HepG2 (cell line): ENCODE data around the gene PODN. TPM values are rescaled to one million over a fixed set of nuclear protein-coding genes. Genes with fewer than 3 reads are reported as not detected.

Experiments used
- ATAC-seq: fragments of 200-7000 bp; cut with Tn5 transposase; 3 replicates; pipeline ENCODE4 v1.9.1; 2020; ENCODE audit warnings: mild to moderate bottlenecking, moderate library complexity
- BruUV-seq: library from RNA; stranded (reverse); fragments of 400-500 nt; replicated peaks from 2 replicates; lab custom pipeline; 2021; lab: Mats Ljungman, UMichigan
- CTCF ChIA-PET: fragments of 300-600 bp; formaldehyde crosslinking; extraction: SDS; loops from one replicate; lab custom pipeline; 2021; ENCODE audit warnings: low total read pairs, inconsistent platforms, low intra/inter-chr PET ratio; lab: Yijun Ruan, JAX
- POLR2A ChIA-PET: fragments of 350-600 bp; sonication (Branson Sonifier 250); formaldehyde crosslinking; loops from one replicate; lab custom pipeline; 2020; ENCODE audit warnings: antibody characterized with exemption, inconsistent platforms; lab: Yijun Ruan, JAX
- DNase-seq: peaks from one replicate; pipeline ENCODE4 v3.0.0-alpha.2; 2015; ENCODE audit warnings: low spot score
- FAIRE-seq: peaks from 3 replicates; lab custom pipeline; 2011; peaks lifted over from hg19 to GRCh38; lab: Jason Lieb, UNC
- H2AFZ ChIP-seq: one replicate; pipeline ENCODE4 v1.6.1; 2011; ENCODE audit warnings: low read length, inconsistent platforms
- H3K27ac ChIP-seq: fragments of 300-600 bp; 3 replicates; pipeline ENCODE4 v1.8.0; 2011; ENCODE audit warnings: mixed run types, mild to moderate bottlenecking, mixed read lengths, low read length, inconsistent platforms; ENCODE audit not compliant: insufficient read depth; ENCODE audit errors: extremely low read length
- H3K27me3 ChIP-seq, 2 experiments: fragments of 200-600 bp in 1 of 2; 2 replicates in 1 of 2; 3 replicates in 1 of 2; pipeline versions ENCODE4 v1.6.0 to v1.8.0; 2011; ENCODE audit warnings: low read length in 2 of 2, mild to moderate bottlenecking in 2 of 2, moderate library complexity in 2 of 2, inconsistent platforms in 1 of 2; ENCODE audit not compliant: insufficient read depth in 2 of 2, control insufficient read depth in 1 of 2
- H3K36me3 ChIP-seq, 2 experiments: fragments of 200-600 bp in 1 of 2; replicated peaks in 1 of 2; 2 replicates in 1 of 2; 3 replicates in 1 of 2; pipeline versions ENCODE4 v1.5.1 to v1.8.0; 2011; ENCODE audit warnings: low read length in 2 of 2, inconsistent platforms in 1 of 2; ENCODE audit not compliant: insufficient read depth in 2 of 2, control insufficient read depth in 1 of 2
- H3K4me1 ChIP-seq: 2 replicates; pipeline ENCODE4 v1.5.1; 2012; ENCODE audit warnings: low read length, inconsistent platforms; ENCODE audit not compliant: insufficient read depth
- H3K4me2 ChIP-seq: 2 replicates; pipeline ENCODE4 v1.6.0; 2011; ENCODE audit warnings: low read depth, low read length, inconsistent platforms
- H3K4me3 ChIP-seq, 3 experiments: fragments of 200-600 bp in 1 of 3; sonication (generic), shearing (Covaris generic) in 1 of 3; replicated peaks in 1 of 3; 2 replicates each; pipeline ENCODE4 v1.5.1; 2011 to 2016; ENCODE audit warnings: low read length in 3 of 3, inconsistent platforms in 2 of 3, low read depth in 2 of 3, mild to moderate bottlenecking in 2 of 3, control low read depth in 1 of 3, mixed read lengths in 1 of 3; ENCODE audit not compliant: insufficient read depth in 1 of 3
- H3K79me2 ChIP-seq: one replicate; pipeline ENCODE4 v1.6.1; 2011; ENCODE audit warnings: low read length, inconsistent platforms; ENCODE audit not compliant: insufficient read depth
- H3K9ac ChIP-seq: 2 replicates; pipeline ENCODE4 v1.6.0; 2011; ENCODE audit warnings: mild to moderate bottlenecking, low read depth, low read length, inconsistent platforms; ENCODE audit not compliant: insufficient read depth
- H3K9me3 ChIP-seq: 2 replicates; pipeline ENCODE4 v1.5.1; 2012; ENCODE audit warnings: mild to moderate bottlenecking, low read length
- H4K20me1 ChIP-seq: 2 replicates; pipeline ENCODE4 v1.6.0; 2011; ENCODE audit warnings: inconsistent platforms, mild to moderate bottlenecking, low read length, moderate library complexity; ENCODE audit not compliant: insufficient read depth
- EHMT2 ChIP-seq: fragments of 200-600 bp; sonication (generic); IDR thresholded peaks from 2 replicates; pipeline ENCODE4 v1.7.0; 2017; ENCODE audit warnings: antibody characterized with exemption, low read depth, low read length, borderline replicate concordance
- MAFK ChIP-seq, 2 experiments: IDR thresholded peaks in 1 of 2; conservative IDR thresholded peaks in 1 of 2; 2 replicates each; pipeline ENCODE4 v1.6.1; 2011; ENCODE audit warnings: improper control_type of control experiment in 2 of 2, low read length in 2 of 2
- ONECUT2 ChIP-seq: sonication (generic); formaldehyde crosslinking; IDR thresholded peaks from 2 replicates; pipeline ENCODE4 v1.4.0; 2020; ENCODE audit warnings: missing genetic modification reagents
- ZNF207 ChIP-seq: fragments of 450-650 bp; IDR thresholded peaks from 2 replicates; pipeline ENCODE4 v1.6.1; 2016; ENCODE audit warnings: antibody characterized with exemption, borderline replicate concordance
- ZNF33B ChIP-seq: sonication (generic); formaldehyde crosslinking; IDR thresholded peaks from 2 replicates; pipeline ENCODE4 v1.5.1; 2020; ENCODE audit warnings: mild to moderate bottlenecking, missing genetic modification reagents
- ZNF383 ChIP-seq: sonication (generic); formaldehyde crosslinking; IDR thresholded peaks from 2 replicates; pipeline ENCODE4 v1.4.0; 2020; ENCODE audit warnings: missing genetic modification reagents, mild to moderate bottlenecking, borderline replicate concordance
- ZNF441 ChIP-seq: sonication (generic); formaldehyde crosslinking; IDR thresholded peaks from 2 replicates; pipeline ENCODE4 v1.7.0; 2021; ENCODE audit warnings: missing genetic modification reagents, borderline replicate concordance
- ZNF557 ChIP-seq: sonication (generic); formaldehyde crosslinking; IDR thresholded peaks from 2 replicates; pipeline ENCODE4 v1.4.0; 2020; ENCODE audit warnings: missing genetic modification reagents
- ZNF598 ChIP-seq: sonication (generic); formaldehyde crosslinking; IDR thresholded peaks from 2 replicates; pipeline ENCODE4 v1.5.1; 2020; ENCODE audit warnings: mild to moderate bottlenecking, missing genetic modification reagents, borderline replicate concordance
- ZNF703 ChIP-seq: sonication (generic); formaldehyde crosslinking; IDR thresholded peaks from 2 replicates; pipeline ENCODE4 v1.5.1; 2020; ENCODE audit warnings: missing genetic modification reagents, mild to moderate bottlenecking, moderate library complexity, borderline replicate concordance
- WGBS: methylation state at CpG from one replicate; pipeline ENCODE4 v1.1.6; 2017; ENCODE audit warnings: low lambda C conversion rate; 5-methylcytosine and 5-hydroxymethylcytosine counted together
- in situ Hi-C: cut with HindIII; loops from 2 replicates; pipeline ENCODE4 v1.10.0; 2017; ENCODE audit warnings: low pct_unique_long_range_greater_than_20kb; ENCODE audit not compliant: extremely low pct_ligation_motif_present
- intact Hi-C: fragments of 100-400 bp; cut with micrococcal nuclease; formaldehyde crosslinking; loops from one replicate; pipeline ENCODE4 v1.10.0; 2022; ENCODE audit not compliant: unreplicated experiment
- polyA plus RNA-seq, 8 experiments: library from polyadenylated mRNA; depleted of rRNA in 3 of 8; stranded (reverse) in 7 of 8; unstranded in 1 of 8; fragments of >200 nt; fragmentation: Illumina TruSeq in 4 of 8; extraction: Trizol in 4 of 8; gene quantifications; 2 replicates each; pipeline versions ENCODE4 v1.2.1 to v1.2.3, GENCODE V29; 2011 to 2016; ENCODE audit warnings: low read depth in 4 of 8, missing spikeins in 1 of 8, mixed read lengths in 1 of 8; ENCODE audit not compliant: insufficient read depth in 1 of 8
- total RNA-seq, 5 experiments: library from RNA; depleted of rRNA; stranded (reverse); fragments of >200 nt; fragmentation: Illumina TruSeq; extraction: Trizol; gene quantifications; 2 replicates each; pipeline ENCODE4 v1.2.3, GENCODE V29; 2016; ENCODE audit warnings: low read depth in 1 of 5
- TF ChIP-seq, protein P1 (sequence below): sonication (generic); formaldehyde crosslinking; IDR thresholded peaks from 2 replicates; pipeline ENCODE4 v1.8.0; 2022; ENCODE audit warnings: mild to moderate bottlenecking, missing genetic modification reagents
- TF ChIP-seq, protein P2 (sequence below), 2 experiments: IDR thresholded peaks; 2 replicates each; pipeline ENCODE4 v1.6.1; 2011 to 2012; ENCODE audit warnings: low read length in 2 of 2, borderline replicate concordance in 1 of 2, low read depth in 1 of 2, mild to moderate bottlenecking in 1 of 2, moderate library complexity in 1 of 2
- TF ChIP-seq, protein P3 (sequence below): sonication (generic); formaldehyde crosslinking; IDR thresholded peaks from 2 replicates; pipeline ENCODE4 v1.4.0; 2020; ENCODE audit warnings: missing genetic modification reagents, borderline replicate concordance

PODN gene
- total and polyA plus RNA-seq, 2 of the 13 experiments (the other 11 are each of a cell fraction or from before 2014, with no cell fraction given) = 0.13 TPM; not detected in 1

DNA sequence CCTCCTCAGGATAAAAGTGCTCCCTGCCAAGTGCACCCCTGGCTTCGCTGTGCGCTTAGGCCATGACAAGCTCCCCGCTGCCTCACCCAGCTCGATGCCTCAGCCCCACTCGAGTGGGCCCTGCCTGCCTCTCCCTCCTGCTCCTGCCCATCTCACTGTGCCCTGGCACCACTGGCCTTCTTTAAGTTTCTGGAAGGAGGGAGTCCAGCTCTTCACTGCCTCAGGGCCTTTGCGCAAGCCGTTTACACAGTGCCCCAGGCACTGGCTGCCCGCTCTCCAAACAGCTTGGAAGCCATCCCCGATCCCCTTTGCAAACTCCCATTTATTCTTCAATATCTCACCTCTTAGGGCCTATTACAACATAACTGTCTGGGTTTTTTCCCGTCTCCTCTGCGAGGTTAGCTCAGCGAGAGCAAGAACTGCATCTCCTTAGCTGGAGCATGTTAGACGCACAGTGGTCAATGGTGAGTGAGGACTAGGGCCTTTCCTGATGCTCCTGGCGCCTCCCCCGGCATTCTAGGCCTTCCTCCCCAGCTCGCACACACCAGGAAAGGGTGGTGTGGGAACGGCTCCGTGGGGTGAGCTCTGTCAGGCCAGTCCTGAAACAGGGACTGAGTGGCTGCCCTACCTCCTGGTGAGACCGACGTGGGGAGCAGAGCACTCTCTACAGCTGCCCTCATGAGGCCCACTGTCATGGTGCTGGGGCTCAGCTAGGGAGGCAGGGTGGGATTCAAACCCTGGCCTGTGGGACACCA, 31.9 kb downstream of the PODN start:
- POLR2A ChIA-PET = no interaction called here
- no peak for FAIRE-seq
- Histone ChIP-seq H3K79me2 (no peaks in the 10 kb centered on the region), H4K20me1 (no peaks in the 10 kb centered on the region), H3K9ac (peak overlapping the region; percentile 30), H3K27ac (no peak overlapping the region), H3K4me3 (peak overlapping the region in 1 of 3 experiments; percentile 17; a peak in 1 of 6 replicates), H3K9me3 (peaks cover 35% of the 10 kb centered on the region), H3K4me1 (peaks cover 61% of the 10 kb centered on the region), H3K27me3 (peaks cover 9 to 18% of the 10 kb centered on the region in 2 experiments; a peak in 3 of 5 replicates), H3K4me2 (peak overlapping the region; percentile 28; the same call in 1 of the 2 replicates), H3K36me3 (no peaks in the 10 kb centered on the region), H2AFZ (no peak overlapping the region)
- no TSS peak for BruUV-seq
- 79% methylated on average over 15 of the region's 20 CpGs for WGBS
- CTCF ChIA-PET = no interaction called here
- no peak for ATAC-seq
- DNase-seq = no peak
- intact Hi-C loops (no loop called here), in situ Hi-C loops (no loop called here)
- TF ChIP-seq EHMT2 = no peak
- 0 out of 2 replicates have a peak, but pooled peaks have one; percentile 12 for TF ChIP-seq ZNF598
- no peak for TF ChIP-seq MAFK (conservative IDR thresholded peaks at IDR 0.05 in 1 of 2, IDR thresholded peaks at IDR 0.05 in 1 of 2; ENCODE audit: low read length in 2 of 2)
- TF ChIP-seq ZNF703 (CRISPR knock-in tag) = no peak
- no peak for TF ChIP-seq ZNF383 (CRISPR knock-in tag)
- peak; percentile 43; the same call in 1 of the 2 replicates for TF ChIP-seq ZNF441
- TF ChIP-seq ZNF33B = no peak
- no peak for TF ChIP-seq ZNF557 (CRISPR knock-in tag)
- TF ChIP-seq ZNF207 = no peak
- TF ChIP-seq, protein P1, sequence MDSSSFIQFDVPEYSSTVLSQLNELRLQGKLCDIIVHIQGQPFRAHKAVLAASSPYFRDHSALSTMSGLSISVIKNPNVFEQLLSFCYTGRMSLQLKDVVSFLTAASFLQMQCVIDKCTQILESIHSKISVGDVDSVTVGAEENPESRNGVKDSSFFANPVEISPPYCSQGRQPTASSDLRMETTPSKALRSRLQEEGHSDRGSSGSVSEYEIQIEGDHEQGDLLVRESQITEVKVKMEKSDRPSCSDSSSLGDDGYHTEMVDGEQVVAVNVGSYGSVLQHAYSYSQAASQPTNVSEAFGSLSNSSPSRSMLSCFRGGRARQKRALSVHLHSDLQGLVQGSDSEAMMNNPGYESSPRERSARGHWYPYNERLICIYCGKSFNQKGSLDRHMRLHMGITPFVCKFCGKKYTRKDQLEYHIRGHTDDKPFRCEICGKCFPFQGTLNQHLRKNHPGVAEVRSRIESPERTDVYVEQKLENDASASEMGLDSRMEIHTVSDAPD (CRISPR knock-in tag) = no peak
- TF ChIP-seq, protein P2, sequence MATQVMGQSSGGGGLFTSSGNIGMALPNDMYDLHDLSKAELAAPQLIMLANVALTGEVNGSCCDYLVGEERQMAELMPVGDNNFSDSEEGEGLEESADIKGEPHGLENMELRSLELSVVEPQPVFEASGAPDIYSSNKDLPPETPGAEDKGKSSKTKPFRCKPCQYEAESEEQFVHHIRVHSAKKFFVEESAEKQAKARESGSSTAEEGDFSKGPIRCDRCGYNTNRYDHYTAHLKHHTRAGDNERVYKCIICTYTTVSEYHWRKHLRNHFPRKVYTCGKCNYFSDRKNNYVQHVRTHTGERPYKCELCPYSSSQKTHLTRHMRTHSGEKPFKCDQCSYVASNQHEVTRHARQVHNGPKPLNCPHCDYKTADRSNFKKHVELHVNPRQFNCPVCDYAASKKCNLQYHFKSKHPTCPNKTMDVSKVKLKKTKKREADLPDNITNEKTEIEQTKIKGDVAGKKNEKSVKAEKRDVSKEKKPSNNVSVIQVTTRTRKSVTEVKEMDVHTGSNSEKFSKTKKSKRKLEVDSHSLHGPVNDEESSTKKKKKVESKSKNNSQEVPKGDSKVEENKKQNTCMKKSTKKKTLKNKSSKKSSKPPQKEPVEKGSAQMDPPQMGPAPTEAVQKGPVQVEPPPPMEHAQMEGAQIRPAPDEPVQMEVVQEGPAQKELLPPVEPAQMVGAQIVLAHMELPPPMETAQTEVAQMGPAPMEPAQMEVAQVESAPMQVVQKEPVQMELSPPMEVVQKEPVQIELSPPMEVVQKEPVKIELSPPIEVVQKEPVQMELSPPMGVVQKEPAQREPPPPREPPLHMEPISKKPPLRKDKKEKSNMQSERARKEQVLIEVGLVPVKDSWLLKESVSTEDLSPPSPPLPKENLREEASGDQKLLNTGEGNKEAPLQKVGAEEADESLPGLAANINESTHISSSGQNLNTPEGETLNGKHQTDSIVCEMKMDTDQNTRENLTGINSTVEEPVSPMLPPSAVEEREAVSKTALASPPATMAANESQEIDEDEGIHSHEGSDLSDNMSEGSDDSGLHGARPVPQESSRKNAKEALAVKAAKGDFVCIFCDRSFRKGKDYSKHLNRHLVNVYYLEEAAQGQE (IDR thresholded peaks at IDR 0.05; ENCODE audit: borderline replicate concordance in 1 of 2, low read depth in 1 of 2, low read length in 2 of 2) = no peak
- TF ChIP-seq, protein P3, sequence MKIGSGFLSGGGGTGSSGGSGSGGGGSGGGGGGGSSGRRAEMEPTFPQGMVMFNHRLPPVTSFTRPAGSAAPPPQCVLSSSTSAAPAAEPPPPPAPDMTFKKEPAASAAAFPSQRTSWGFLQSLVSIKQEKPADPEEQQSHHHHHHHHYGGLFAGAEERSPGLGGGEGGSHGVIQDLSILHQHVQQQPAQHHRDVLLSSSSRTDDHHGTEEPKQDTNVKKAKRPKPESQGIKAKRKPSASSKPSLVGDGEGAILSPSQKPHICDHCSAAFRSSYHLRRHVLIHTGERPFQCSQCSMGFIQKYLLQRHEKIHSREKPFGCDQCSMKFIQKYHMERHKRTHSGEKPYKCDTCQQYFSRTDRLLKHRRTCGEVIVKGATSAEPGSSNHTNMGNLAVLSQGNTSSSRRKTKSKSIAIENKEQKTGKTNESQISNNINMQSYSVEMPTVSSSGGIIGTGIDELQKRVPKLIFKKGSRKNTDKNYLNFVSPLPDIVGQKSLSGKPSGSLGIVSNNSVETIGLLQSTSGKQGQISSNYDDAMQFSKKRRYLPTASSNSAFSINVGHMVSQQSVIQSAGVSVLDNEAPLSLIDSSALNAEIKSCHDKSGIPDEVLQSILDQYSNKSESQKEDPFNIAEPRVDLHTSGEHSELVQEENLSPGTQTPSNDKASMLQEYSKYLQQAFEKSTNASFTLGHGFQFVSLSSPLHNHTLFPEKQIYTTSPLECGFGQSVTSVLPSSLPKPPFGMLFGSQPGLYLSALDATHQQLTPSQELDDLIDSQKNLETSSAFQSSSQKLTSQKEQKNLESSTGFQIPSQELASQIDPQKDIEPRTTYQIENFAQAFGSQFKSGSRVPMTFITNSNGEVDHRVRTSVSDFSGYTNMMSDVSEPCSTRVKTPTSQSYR (CRISPR knock-in tag) = no peak
- TF ChIP-seq ONECUT2 (CRISPR knock-in tag) = no peak
